IMR-90 (cell line): ENCODE data around the gene TUBB2B. TPM values are rescaled to one million over a fixed set of nuclear protein-coding genes. Genes with fewer than 3 reads are reported as not detected.

Source experiments
- ATAC-seq: fragments of 200-7000 bp; cut with Tn5 transposase; 2 replicates; pipeline ENCODE4 v1.9.1; 2020; ENCODE audit warnings: low read depth, mild to moderate bottlenecking, moderate library complexity
- BruUV-seq: library from RNA; stranded (reverse); fragments of 400-500 nt; replicated peaks from 2 replicates; lab custom pipeline; 2021; lab: Mats Ljungman, UMichigan
- CTCF ChIA-PET: fragments of 300-600 bp; formaldehyde crosslinking; extraction: SDS; loops from one replicate; lab custom pipeline; 2021; ENCODE audit warnings: antibody characterized with exemption; lab: Yijun Ruan, JAX
- POLR2A ChIA-PET: fragments of 300-600 bp; sonication (Branson Sonifier 250); formaldehyde crosslinking; loops from one replicate; lab custom pipeline; 2022; ENCODE audit warnings: antibody characterized with exemption; ENCODE audit not compliant: unreplicated experiment; lab: Charles Lee
- DNase-seq: peaks from one replicate; pipeline ENCODE4 v3.0.0; 2013
- H2AFZ ChIP-seq: replicated peaks from 2 replicates; pipeline ENCODE3; 2013; ENCODE audit warnings: low read length, mild to moderate bottlenecking; ENCODE audit not compliant: poor library complexity
- H2AK5ac ChIP-seq: 2 replicates; pipeline ENCODE4 v1.6.1; 2013; ENCODE audit warnings: low read depth, low read length, inconsistent platforms
- H2AK9ac ChIP-seq: replicated peaks from 2 replicates; pipeline ENCODE3; 2013; ENCODE audit warnings: mild to moderate bottlenecking, low read depth, low read length, moderate library complexity; ENCODE audit not compliant: poor library complexity
- H2BK120ac ChIP-seq: 2 replicates; pipeline ENCODE4 v1.6.1; 2013; ENCODE audit warnings: low read depth, low read length, inconsistent platforms
- H2BK15ac ChIP-seq: 3 replicates; pipeline ENCODE4 v1.6.1; 2013; ENCODE audit warnings: low read depth, low read length, inconsistent platforms
- H2BK20ac ChIP-seq: 2 replicates; pipeline ENCODE4 v1.6.1; 2013; ENCODE audit warnings: low read depth, mild to moderate bottlenecking, inconsistent platforms, low read length, moderate library complexity
- H2BK5ac ChIP-seq: 2 replicates; pipeline ENCODE4 v1.6.1; 2013; ENCODE audit warnings: mild to moderate bottlenecking, low read depth, low read length, inconsistent platforms; ENCODE audit not compliant: poor library complexity, severe bottlenecking
- H3K14ac ChIP-seq: replicated peaks from 2 replicates; pipeline ENCODE4 v1.6.1; 2013; ENCODE audit warnings: low read depth, low read length, inconsistent platforms
- H3K18ac ChIP-seq: 2 replicates; pipeline ENCODE4 v1.6.1; 2013; ENCODE audit warnings: low read depth, low read length, control low read depth
- H3K23ac ChIP-seq: 2 replicates; pipeline ENCODE4 v1.6.1; 2013; ENCODE audit warnings: low read depth, low read length, inconsistent platforms
- H3K27ac ChIP-seq: 2 replicates; pipeline ENCODE4 v1.5.1; 2013; ENCODE audit warnings: mild to moderate bottlenecking, control low read depth, low read length; ENCODE audit not compliant: insufficient read depth
- H3K27me3 ChIP-seq: 2 replicates; pipeline ENCODE4 v1.6.1; 2013; ENCODE audit warnings: low read length; ENCODE audit not compliant: control insufficient read depth, insufficient read depth
- H3K36me3 ChIP-seq: 2 replicates; pipeline ENCODE4 v1.6.1; 2013; ENCODE audit warnings: low read length, mixed read lengths; ENCODE audit not compliant: control insufficient read depth, insufficient read depth
- H3K4ac ChIP-seq: 2 replicates; pipeline ENCODE4 v1.6.1; 2013; ENCODE audit warnings: low read depth, low read length, inconsistent platforms
- H3K4me1 ChIP-seq: 2 replicates; pipeline ENCODE4 v1.6.1; 2013; ENCODE audit warnings: low read length, mixed read lengths; ENCODE audit not compliant: control insufficient read depth, insufficient read depth
- H3K4me2 ChIP-seq: 2 replicates; pipeline ENCODE4 v1.6.1; 2013; ENCODE audit warnings: low read depth, mild to moderate bottlenecking, control low read depth, low read length, moderate library complexity
- H3K4me3 ChIP-seq: 2 replicates; pipeline ENCODE4 v1.5.1; 2013; ENCODE audit warnings: low read depth, mild to moderate bottlenecking, control low read depth, low read length, moderate library complexity; ENCODE audit not compliant: insufficient read depth
- H3K56ac ChIP-seq: 2 replicates; pipeline ENCODE4 v1.6.1; 2013; ENCODE audit warnings: low read length, inconsistent platforms; ENCODE audit not compliant: insufficient read depth; ENCODE audit errors: extremely low read depth
- H3K79me1 ChIP-seq, 2 experiments: 2 replicates each; pipeline ENCODE4 v1.6.1; 2013; ENCODE audit warnings: low read length in 2 of 2, inconsistent platforms in 1 of 2, low read depth in 1 of 2
- H3K9ac ChIP-seq: 2 replicates; pipeline ENCODE4 v1.6.1; 2013; ENCODE audit warnings: low read depth, low read length, control low read depth
- H3K9me1 ChIP-seq: 2 replicates; pipeline ENCODE4 v1.6.1; 2013; ENCODE audit warnings: low read length, inconsistent platforms; ENCODE audit not compliant: insufficient read depth
- H3K9me3 ChIP-seq: 2 replicates; pipeline ENCODE4 v1.6.1; 2013; ENCODE audit warnings: low read length; ENCODE audit not compliant: control insufficient read depth, insufficient read depth
- H4K20me1 ChIP-seq: 2 replicates; pipeline ENCODE4 v1.6.1; 2013; ENCODE audit warnings: low read length, inconsistent platforms; ENCODE audit not compliant: insufficient read depth
- H4K5ac ChIP-seq: 2 replicates; pipeline ENCODE4 v1.6.1; 2013; ENCODE audit warnings: mild to moderate bottlenecking, low read depth, low read length, control low read depth
- H4K8ac ChIP-seq, 2 experiments: 2 replicates each; pipeline ENCODE4 v1.6.1; 2013; ENCODE audit warnings: low read depth in 2 of 2, low read length in 2 of 2, control low read depth in 1 of 2, inconsistent platforms in 1 of 2
- H4K91ac ChIP-seq: 2 replicates; pipeline ENCODE4 v1.6.1; 2013; ENCODE audit warnings: low read depth, low read length, inconsistent platforms; ENCODE audit not compliant: insufficient read depth
- MXI1 ChIP-seq: IDR thresholded peaks from 2 replicates; pipeline ENCODE4 v1.6.1; 2012; ENCODE audit warnings: low read depth, mild to moderate bottlenecking, low read length, moderate library complexity, borderline replicate concordance
- RCOR1 ChIP-seq: IDR thresholded peaks from 2 replicates; pipeline ENCODE4 v1.6.1; 2012; ENCODE audit warnings: mild to moderate bottlenecking, low read length, improper control_type of control experiment; ENCODE audit not compliant: insufficient replicate concordance
- WGBS, 2 experiments: methylation state at CpG; one replicate each; pipeline versions ENCODE4 v1.1.5 to v1.1.7; 2013; ENCODE audit warnings: missing lambda C conversion rate in 2 of 2; ENCODE audit not compliant: insufficient read length in 1 of 2; ENCODE audit errors: extremely low coverage in 2 of 2; 5-methylcytosine and 5-hydroxymethylcytosine counted together
- dilution Hi-C: fragments of 300-500 bp; cut with HindIII; formaldehyde crosslinking; loops from one replicate; pipeline ENCODE4 v1.14.3; 2018; ENCODE audit warnings: low sequenced_read_pairs; ENCODE audit not compliant: unreplicated experiment
- in situ Hi-C: fragments of 300-500 bp; cut with MboI; formaldehyde crosslinking; loops from 3 replicates; pipeline ENCODE4 v1.14.3; 2019; ENCODE audit warnings: low sequenced_read_pairs, inconsistent platforms, mixed read lengths
- intact Hi-C: fragments of 100-400 bp; cut with micrococcal nuclease; formaldehyde crosslinking; loops from 2 replicates; pipeline ENCODE4 v1.10.0; 2022
- polyA plus RNA-seq, 3 experiments: library from polyadenylated mRNA; depleted of rRNA; stranded (reverse); fragments of >200 nt; gene quantifications; 2 replicates each; pipeline ENCODE4 v1.2.3, GENCODE V29; 2012; ENCODE audit warnings: low replicate concordance in 1 of 3
- total RNA-seq: library from RNA; depleted of rRNA; stranded (reverse); fragments of >200 nt; gene quantifications from 2 replicates; pipeline ENCODE4 v1.2.3, GENCODE V29; 2012

TUBB2B gene
- total and polyA plus RNA-seq, 2 of the 4 experiments (the other 2 are of a cell fraction), result 13.6 to 21.1 TPM

- DNase-seq (no peak), ATAC-seq (no peak)
- H2BK20ac ChIP-seq, result no peak overlapping the region
- no CpG with 5 or more reads among the region's 11 CpGs for WGBS, 2 experiments
- H2AFZ ChIP-seq, result no peak overlapping the region
- in situ Hi-C loops (no loop called here), dilution Hi-C loops (no loop called here), intact Hi-C loops (no loop called here)
- H2BK5ac ChIP-seq, result no peak overlapping the region
- peaks cover 0 to 4% of the 10 kb centered on the region in 2 experiments; a peak in 1 of 4 replicates for H3K79me1 ChIP-seq
- H3K4ac ChIP-seq, result no peak overlapping the region
- H3K4me3 ChIP-seq, result peak overlapping the region; percentile 74; the same call in 1 of the 2 replicates
- H4K8ac ChIP-seq, result no peak overlapping the region
- ChIA-PET CTCF (interaction anchor here (0.8 to 1.1 kb wide), 2 partner anchors 21 to 54 kb away, joined by 3 read pairs; no protein-coding TSS in a partner anchor), POLR2A (interaction anchor here (0.7 to 1.5 kb wide), 2 partner anchors 9 to 17 kb away, joined by 3 to 4 read pairs; no protein-coding TSS in a partner anchor)
- H3K36me3 ChIP-seq, result no peaks in the 10 kb centered on the region
- no peak overlapping the region for H4K5ac ChIP-seq
- H3K9me1 ChIP-seq, result peaks cover 7% of the 10 kb centered on the region; the same call in 1 of the 2 replicates
- no peak overlapping the region for H3K18ac ChIP-seq
- H3K23ac ChIP-seq, result no peak overlapping the region
- H3K27me3 ChIP-seq, result peaks cover 44% of the 10 kb centered on the region
- H3K56ac ChIP-seq, result no peak overlapping the region
- no peak overlapping the region for H3K27ac ChIP-seq
- peaks cover 3% of the 10 kb centered on the region; the same call in 1 of the 2 replicates for H3K4me1 ChIP-seq
- no TSS peak for BruUV-seq
- H3K14ac ChIP-seq, result no peak overlapping the region
- H2AK9ac ChIP-seq, result no peak overlapping the region
- peaks cover 9% of the 10 kb centered on the region; the same call in 1 of the 2 replicates for H4K20me1 ChIP-seq
- H2AK5ac ChIP-seq, result no peak overlapping the region
- TF ChIP-seq MXI1, result no peak
- TF ChIP-seq RCOR1, result no peak
- H3K9me3 ChIP-seq, result peaks cover 2% of the 10 kb centered on the region; the same call in 1 of the 2 replicates
- no peak overlapping the region for H4K91ac ChIP-seq
- no peak overlapping the region for H3K9ac ChIP-seq
- peak overlapping the region; percentile 89 for H3K4me2 ChIP-seq
- no peak overlapping the region for H2BK15ac ChIP-seq
- H2BK120ac ChIP-seq, result no peak overlapping the region
Observed at GRCh38 chr6:3230256-3230882, 2.9 kb upstream of the TUBB2B start.
